ENCODE data around the gene POTEF.
"Not testable (repeated sequence)": the region's sequence is repeated elsewhere in the genome, so short reads cannot be mapped to it uniquely, and the experiment has no call there.

Gene POTEF

GRCh38 chr2:130025931-130026330, 103.1 kb downstream of the POTEF start:
- not testable (repeated sequence) for DNase-seq (ENCODE audit: low read depth); H3K4me3 ChIP-seq (ENCODE audit: low read depth, low read length)
- TF ChIP-seq CTCF (IDR thresholded peaks at IDR 0.05; ENCODE audit: low read depth, low read length, missing control alignments), result peak; percentile 34
